GM12878 (cell line): Measurements from ENCODE around the gene AKAP13. TPM values are rescaled to one million over a fixed set of nuclear protein-coding genes. Genes with fewer than 3 reads are reported as not detected.
A peak's percentile ranks its signal among the peaks of the same experiment; 100 is the strongest.

Experiments used
- ATF3 ChIP-seq: IDR thresholded peaks from 2 replicates; pipeline ENCODE4 v1.6.1; 2011; ENCODE audit warnings: low read depth, mild to moderate bottlenecking, low read length, moderate library complexity, borderline replicate concordance; ENCODE audit errors: extremely low read depth
- CEBPZ ChIP-seq: fragments of 150-350 bp; IDR thresholded peaks from 2 replicates; pipeline ENCODE4 v1.6.1; 2016; ENCODE audit warnings: low read depth, low read length
- CHD2 ChIP-seq: IDR thresholded peaks from 2 replicates; pipeline ENCODE4 v1.6.1; 2011; ENCODE audit warnings: low read depth, low read length, improper control_type of control experiment, borderline replicate concordance
- CHD4 ChIP-seq: fragments of 200-600 bp; sonication (generic); IDR thresholded peaks from 2 replicates; pipeline ENCODE4 v1.6.1; 2016; ENCODE audit warnings: mild to moderate bottlenecking
- ESRRA ChIP-seq: IDR thresholded peaks from 2 replicates; pipeline ENCODE4 v1.6.1; 2012; ENCODE audit warnings: mild to moderate bottlenecking, low read length, improper control_type of control experiment
- GABPA ChIP-seq: IDR thresholded peaks from 2 replicates; pipeline ENCODE4 v1.6.1; 2014; ENCODE audit warnings: antibody characterized with exemption, low read depth, mild to moderate bottlenecking, inconsistent platforms
- LARP7 ChIP-seq: fragments of 450-650 bp; IDR thresholded peaks from 2 replicates; pipeline ENCODE4 v1.6.1; 2017; ENCODE audit warnings: mild to moderate bottlenecking
- MEF2A ChIP-seq: IDR thresholded peaks from 2 replicates; pipeline ENCODE4 v1.6.1; 2011; ENCODE audit warnings: low read depth, mild to moderate bottlenecking, low read length, moderate library complexity; ENCODE audit not compliant: insufficient read depth
- NFXL1 ChIP-seq: fragments of 450-650 bp; IDR thresholded peaks from 2 replicates; pipeline ENCODE4 v1.6.1; 2017; ENCODE audit warnings: antibody characterized with exemption, mild to moderate bottlenecking, borderline replicate concordance
- POLR2AphosphoS5 ChIP-seq: IDR thresholded peaks from 2 replicates; pipeline ENCODE4 v1.6.1; 2011; ENCODE audit warnings: mild to moderate bottlenecking, low read length, inconsistent platforms
- SPI1 ChIP-seq: IDR thresholded peaks from 2 replicates; pipeline ENCODE4 v1.6.1; 2011; ENCODE audit warnings: low read depth, mild to moderate bottlenecking, low read length, moderate library complexity, borderline replicate concordance; ENCODE audit not compliant: insufficient read depth
- ZBED1 ChIP-seq: IDR thresholded peaks from 2 replicates; pipeline ENCODE4 v1.6.1; 2016; ENCODE audit warnings: borderline replicate concordance
- ZBTB33 ChIP-seq: fragments of 450-650 bp; IDR thresholded peaks from 2 replicates; pipeline ENCODE4 v1.6.1; 2017; ENCODE audit warnings: mild to moderate bottlenecking
- polyA plus RNA-seq, 11 experiments: library from polyadenylated mRNA; depleted of rRNA in 4 of 11; unstranded in 6 of 11; stranded (reverse) in 5 of 11; fragments of >200 nt; fragmentation: Nextera tagmentation in 4 of 11; fragmentation: Illumina TruSeq in 1 of 11; extraction: Ambion mirVana in 4 of 11; extraction: Trizol in 1 of 11; gene quantifications; 1 replicate in 1 of 11; 2 replicates in 10 of 11; pipeline versions ENCODE4 v1.2.1 to v1.2.3, GENCODE V29; 2011 to 2016; ENCODE audit warnings: inconsistent platforms in 2 of 11, missing spikeins in 2 of 11, low read depth in 1 of 11
- total RNA-seq, 4 experiments: library from RNA; depleted of rRNA in 3 of 4; stranded (reverse); fragments of >200 nt in 3 of 4; fragmentation: Illumina TruSeq in 1 of 4; extraction: Trizol in 1 of 4; gene quantifications; 2 replicates each; pipeline versions ENCODE4 v1.2.1 to v1.2.3, GENCODE V29; 2013 to 2021
- TF ChIP-seq, protein P1 (sequence below): fragments of 450-650 bp; formaldehyde crosslinking; IDR thresholded peaks from 2 replicates; pipeline ENCODE4 v1.4.0; 2022; ENCODE audit warnings: mild to moderate bottlenecking, moderate library complexity
- TF ChIP-seq, protein P2 (sequence below): fragments of 450-650 bp; IDR thresholded peaks from 2 replicates; pipeline ENCODE4 v1.6.1; 2017; ENCODE audit warnings: borderline replicate concordance
- TF ChIP-seq, protein P3 (sequence below): IDR thresholded peaks from 2 replicates; pipeline ENCODE4 v1.6.1; 2011; ENCODE audit warnings: borderline replicate concordance, low read depth, mild to moderate bottlenecking, moderate library complexity, low read length; ENCODE audit not compliant: insufficient read depth, poor library complexity, severe bottlenecking

The AKAP13 gene
- total and polyA plus RNA-seq, 10 of the 15 experiments (the other 5 are each of a cell fraction or from before 2014, with no cell fraction given): 14.4 to 74.9 (median 55.1) TPM

DNA sequence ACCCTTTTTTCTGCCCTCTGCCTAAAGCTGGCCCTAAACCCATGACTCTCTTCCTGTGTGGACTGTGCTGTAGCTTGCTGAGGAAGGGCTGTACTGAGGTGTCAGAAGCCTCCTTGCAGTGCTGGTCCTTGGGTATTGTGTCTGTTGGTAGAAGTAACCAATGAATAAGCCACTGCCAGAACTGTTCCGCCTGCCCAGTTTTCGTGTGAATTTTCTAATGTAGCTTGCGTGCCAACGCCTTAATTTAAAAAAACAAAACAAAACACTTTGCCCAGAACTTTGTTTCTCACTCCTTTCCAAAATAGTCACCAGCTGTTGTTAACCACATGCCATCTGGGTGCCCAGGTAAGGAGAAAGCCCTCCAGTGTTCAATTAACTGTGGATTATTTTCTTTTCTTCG is 312.5 kb downstream of the AKAP13 start (continued):
- TF ChIP-seq CEBPZ (no peak), LARP7 (no peak), NFXL1 (no peak), GABPA (no peak), MEF2A (0 out of 2 replicates have a peak, but pooled peaks have one; percentile 23), CHD4 (no peak), CHD2 (0 out of 2 replicates have a peak, but pooled peaks have one; percentile 31), ESRRA (no peak), ATF3 (no peak), ZBED1 (no peak), ZBTB33 (no peak), SPI1 (no peak), POLR2AphosphoS5 (peak; percentile 97)
- TF ChIP-seq, protein P1, sequence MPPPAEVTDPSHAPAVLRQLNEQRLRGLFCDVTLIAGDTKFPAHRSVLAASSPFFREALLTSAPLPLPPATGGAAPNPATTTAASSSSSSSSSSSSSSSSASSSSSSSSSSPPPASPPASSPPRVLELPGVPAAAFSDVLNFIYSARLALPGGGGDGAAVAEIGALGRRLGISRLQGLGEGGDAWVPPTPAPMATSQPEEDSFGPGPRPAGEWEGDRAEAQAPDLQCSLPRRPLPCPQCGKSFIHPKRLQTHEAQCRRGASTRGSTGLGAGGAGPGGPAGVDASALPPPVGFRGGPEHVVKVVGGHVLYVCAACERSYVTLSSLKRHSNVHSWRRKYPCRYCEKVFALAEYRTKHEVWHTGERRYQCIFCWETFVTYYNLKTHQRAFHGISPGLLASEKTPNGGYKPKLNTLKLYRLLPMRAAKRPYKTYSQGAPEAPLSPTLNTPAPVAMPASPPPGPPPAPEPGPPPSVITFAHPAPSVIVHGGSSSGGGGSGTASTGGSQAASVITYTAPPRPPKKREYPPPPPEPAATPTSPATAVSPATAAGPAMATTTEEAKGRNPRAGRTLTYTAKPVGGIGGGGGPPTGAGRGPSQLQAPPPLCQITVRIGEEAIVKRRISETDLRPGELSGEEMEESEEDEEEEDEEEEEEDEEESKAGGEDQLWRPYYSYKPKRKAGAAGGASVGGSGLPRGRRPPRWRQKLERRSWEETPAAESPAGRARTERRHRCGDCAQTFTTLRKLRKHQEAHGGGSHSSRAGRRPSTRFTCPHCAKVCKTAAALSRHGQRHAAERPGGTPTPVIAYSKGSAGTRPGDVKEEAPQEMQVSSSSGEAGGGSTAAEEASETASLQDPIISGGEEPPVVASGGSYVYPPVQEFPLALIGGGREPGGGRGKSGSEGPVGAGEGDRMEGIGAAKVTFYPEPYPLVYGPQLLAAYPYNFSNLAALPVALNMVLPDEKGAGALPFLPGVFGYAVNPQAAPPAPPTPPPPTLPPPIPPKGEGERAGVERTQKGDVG (CRISPR knock-in tag): no peak
- TF ChIP-seq, protein P2, sequence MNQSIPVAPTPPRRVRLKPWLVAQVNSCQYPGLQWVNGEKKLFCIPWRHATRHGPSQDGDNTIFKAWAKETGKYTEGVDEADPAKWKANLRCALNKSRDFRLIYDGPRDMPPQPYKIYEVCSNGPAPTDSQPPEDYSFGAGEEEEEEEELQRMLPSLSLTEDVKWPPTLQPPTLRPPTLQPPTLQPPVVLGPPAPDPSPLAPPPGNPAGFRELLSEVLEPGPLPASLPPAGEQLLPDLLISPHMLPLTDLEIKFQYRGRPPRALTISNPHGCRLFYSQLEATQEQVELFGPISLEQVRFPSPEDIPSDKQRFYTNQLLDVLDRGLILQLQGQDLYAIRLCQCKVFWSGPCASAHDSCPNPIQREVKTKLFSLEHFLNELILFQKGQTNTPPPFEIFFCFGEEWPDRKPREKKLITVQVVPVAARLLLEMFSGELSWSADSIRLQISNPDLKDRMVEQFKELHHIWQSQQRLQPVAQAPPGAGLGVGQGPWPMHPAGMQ: no peak
- TF ChIP-seq, protein P3, sequence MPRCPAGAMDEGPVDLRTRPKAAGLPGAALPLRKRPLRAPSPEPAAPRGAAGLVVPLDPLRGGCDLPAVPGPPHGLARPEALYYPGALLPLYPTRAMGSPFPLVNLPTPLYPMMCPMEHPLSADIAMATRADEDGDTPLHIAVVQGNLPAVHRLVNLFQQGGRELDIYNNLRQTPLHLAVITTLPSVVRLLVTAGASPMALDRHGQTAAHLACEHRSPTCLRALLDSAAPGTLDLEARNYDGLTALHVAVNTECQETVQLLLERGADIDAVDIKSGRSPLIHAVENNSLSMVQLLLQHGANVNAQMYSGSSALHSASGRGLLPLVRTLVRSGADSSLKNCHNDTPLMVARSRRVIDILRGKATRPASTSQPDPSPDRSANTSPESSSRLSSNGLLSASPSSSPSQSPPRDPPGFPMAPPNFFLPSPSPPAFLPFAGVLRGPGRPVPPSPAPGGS: peak; percentile 29
